Measurements from ENCODE around the gene EXOC2.

- TF ChIP-seq CTCF (IDR thresholded peaks at IDR 0.05) = no peak
- TF ChIP-seq POLR2A (IDR thresholded peaks at IDR 0.05) = no peak
Measured at GRCh38 chr6:628766-629165, 64.2 kb downstream of the EXOC2 start.

All from adrenal gland (tissue), 5 donors.